HG02678 (cell line): ENCODE data around the gene GDF9.
"Not testable (repeated sequence)": the region's sequence is repeated elsewhere in the genome, so short reads cannot be mapped to it uniquely, and the experiment has no call there.

Experiments used
- ATAC-seq: cut with Tn5 transposase; IDR thresholded peaks from one replicate; pipeline ENCODE4 v1.9.1; 2021; ENCODE audit warnings: mild to moderate bottlenecking, moderate library complexity; ENCODE audit not compliant: unreplicated experiment

The GDF9 gene

GRCh38 chr5:132873119-132873929 is 7.1 kb upstream of the GDF9 start, which contains the start of gene LEAP2:
Gene LEAP2 (plus strand): TSS chr5:132873668. CDS start chr5:132873695, 27 bp downstream.
- no peak for ATAC-seq

- no peak for ATAC-seq
Measured at GRCh38 chr5:132872788-132873118, 6.5 kb upstream of the GDF9 start.

DNA sequence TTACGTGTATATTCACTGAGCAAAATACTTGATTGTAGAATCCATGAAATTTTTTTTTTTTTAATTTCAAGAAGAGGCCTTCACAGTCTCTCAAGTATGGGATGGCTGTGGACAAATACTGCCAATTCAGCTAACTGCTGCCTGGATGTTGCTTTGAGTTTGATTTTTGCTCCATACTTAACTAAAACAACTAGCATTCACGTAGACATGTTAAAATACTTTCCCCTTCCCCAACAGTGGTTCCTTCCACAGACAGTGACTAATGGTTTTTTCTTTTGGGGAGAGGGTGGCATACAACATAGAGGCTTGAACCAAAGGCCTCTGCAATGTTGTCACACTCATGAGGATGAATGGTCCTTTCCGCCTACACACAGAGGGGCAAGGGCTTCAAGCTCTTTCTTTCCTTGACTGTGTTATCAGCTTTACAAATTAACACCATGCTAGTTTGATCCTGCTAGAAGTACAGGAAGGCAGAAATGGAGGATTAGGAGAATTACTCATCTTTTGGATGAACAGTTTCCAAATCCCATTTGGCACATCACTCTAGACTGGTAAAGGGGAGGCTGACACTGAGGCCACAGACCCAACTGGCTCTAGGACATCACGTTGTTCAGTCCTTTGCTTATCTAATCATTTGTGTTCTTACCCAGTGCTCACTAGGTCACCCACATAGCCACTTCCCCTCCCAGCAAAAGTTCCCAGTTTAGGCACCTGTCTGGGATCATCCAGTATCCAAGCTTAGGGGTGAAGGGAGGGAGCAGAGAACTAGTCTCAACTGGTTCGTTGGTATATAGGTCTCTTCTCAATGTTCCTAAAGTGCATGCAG is 5.4 kb upstream of the GDF9 start:
- no peak for ATAC-seq

DNA sequence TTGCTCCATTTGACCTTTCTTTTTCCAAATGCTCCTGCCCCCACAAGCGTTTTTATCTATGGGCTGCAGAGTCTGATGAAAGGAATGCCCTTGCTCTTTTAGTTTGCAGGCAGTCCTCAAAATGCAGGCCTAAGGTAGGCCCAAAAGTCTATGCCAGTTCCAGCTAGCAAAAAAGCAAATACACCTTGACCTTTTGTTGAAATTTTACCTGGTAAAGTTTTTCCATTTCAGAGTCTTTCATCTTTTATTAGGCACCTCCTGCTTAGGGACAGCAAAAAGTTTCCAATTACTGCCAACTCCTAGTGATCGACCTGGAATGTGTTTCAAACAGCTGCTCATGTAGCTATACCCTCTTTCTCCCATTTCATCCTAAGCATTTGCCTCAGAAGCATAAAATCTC is 4.5 kb upstream of the GDF9 start:
- ATAC-seq = no peak

GRCh38 chr5:132868754-132869153 is 2.5 kb upstream of the GDF9 start:
- no peak for ATAC-seq

- peak; percentile 10 for ATAC-seq
Measured at GRCh38 chr5:132867046-132867451, 780 bp upstream of the GDF9 start.

DNA sequence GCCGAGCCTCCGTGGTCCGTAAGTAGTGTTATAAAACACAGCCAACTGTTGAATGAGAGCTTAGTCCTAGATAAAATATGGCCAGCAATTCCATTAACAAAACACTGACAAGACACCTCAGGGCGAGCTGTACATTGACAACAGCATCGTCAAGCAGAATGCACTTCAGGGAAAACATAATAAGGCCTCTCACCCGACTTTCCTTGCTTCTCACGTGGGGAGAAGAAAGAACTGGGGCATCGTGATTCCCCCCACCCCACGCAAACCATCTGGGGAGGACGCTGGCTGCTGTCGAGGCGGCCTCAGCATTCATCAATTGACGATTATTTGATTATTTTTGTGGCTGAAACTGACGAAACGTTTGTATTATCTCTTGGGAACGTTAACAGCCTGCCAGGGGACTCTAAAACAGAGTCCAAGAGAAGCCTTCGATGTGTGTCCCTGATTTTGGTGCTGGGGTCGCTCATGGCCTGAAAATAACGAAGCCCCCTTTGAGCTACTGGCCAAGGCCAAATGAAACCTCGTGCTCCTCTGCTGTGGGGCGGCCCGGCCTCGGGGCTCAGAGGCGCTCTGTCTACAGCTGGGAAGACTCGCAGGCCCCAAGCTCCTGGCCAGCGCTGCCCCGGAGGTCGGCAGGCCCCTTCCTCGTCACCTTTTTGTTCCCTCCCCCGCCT is 464 bp downstream of the GDF9 start:
- ATAC-seq = peak; percentile 30

GRCh38 chr5:132860742-132861141 is 5.5 kb downstream of the GDF9 start:
- no peak for ATAC-seq

DNA sequence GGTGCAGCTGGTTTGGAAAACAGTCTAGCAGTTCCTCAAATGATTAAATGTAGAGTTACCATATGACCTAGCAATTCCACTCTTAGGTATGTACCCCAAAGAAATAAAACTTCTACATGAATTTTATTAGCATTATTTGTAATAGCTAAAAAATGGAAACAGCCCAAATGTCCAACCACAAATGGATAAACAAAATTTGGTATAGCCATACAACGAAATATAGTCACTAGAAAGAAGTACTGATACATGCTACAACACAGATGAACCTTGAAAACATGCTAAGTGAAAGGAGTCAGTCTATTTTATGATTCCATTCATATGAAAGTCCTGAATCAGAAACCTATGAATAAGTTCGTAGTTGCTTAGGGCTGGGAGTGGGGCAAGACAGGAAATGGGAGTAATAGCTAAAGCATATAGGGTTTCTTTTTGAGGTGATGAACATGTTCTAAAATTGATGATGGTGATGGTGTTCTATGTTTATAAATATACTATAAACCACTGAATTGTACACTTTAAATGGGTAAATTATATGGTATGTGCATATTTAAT is 6.3 kb downstream of the GDF9 start:
- ATAC-seq = no peak

GRCh38 chr5:132856011-132856410 is 10.3 kb downstream of the GDF9 start:
- ATAC-seq = no peak

GRCh38 chr5:132854992-132855391 is 11.3 kb downstream of the GDF9 start:
- ATAC-seq = not testable (repeated sequence)

- no peak for ATAC-seq
Measured at GRCh38 chr5:132854301-132854700, 12.0 kb downstream of the GDF9 start.

DNA sequence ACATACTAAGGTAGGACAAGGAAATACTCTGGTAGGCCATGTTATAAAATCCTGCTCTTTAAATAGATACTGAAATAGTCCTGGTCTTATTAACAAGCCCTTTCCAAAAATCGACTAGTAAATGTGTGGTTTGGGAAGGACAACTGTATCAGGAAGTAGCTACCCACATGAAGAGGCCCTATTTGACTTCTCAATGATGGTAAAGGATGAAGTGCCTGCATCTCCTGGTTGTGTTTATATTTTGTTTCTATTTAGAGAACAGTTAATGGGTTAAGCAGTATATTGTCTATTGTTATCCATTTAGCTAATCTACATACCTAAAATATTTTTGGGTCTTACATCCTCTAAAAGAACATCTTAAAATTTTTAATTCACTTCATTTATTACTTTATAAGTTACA is 12.5 kb downstream of the GDF9 start:
- ATAC-seq = no peak

- ATAC-seq = no peak
Measured at GRCh38 chr5:132853323-132853722, 12.9 kb downstream of the GDF9 start.

DNA sequence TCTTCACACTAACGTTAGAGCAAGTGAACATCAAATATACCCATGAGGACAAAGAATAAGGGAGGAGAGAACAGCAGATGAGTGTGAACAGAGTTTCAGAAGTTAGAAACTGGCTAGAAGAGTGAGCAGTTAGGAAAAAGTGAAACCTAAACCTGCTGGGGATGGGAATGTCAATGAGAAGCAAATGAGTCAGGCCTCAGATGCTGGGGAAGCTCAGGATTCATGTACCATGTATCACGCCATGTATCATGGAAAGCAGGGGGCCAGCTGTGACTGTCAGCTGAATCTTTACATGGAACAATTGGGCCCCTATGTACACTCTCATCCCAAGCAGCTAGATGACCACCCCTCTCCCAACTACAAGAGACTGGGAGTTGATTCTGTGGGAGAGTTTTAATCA is 16.2 kb downstream of the GDF9 start:
- no peak for ATAC-seq

DNA sequence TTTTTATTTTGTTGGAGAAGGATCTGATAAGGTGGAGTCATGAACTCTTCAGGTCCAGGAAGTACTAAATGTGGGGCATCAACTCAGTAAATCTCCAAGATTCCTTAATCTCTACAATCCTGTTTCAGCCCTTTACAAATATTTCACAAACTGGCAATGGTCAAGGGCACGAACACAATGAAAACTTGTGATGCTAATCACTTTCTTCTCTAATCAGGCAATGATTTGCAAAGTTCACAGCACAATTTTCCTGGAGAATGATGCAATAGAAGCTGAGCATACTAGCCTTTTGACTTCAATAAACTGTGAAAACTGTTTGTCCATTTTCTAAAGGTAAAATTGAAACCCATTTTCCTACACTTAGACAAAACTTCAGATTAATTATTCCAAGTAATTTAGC is 16.9 kb downstream of the GDF9 start:
- no peak for ATAC-seq

GRCh38 chr5:132848270-132848669 is 18.0 kb downstream of the GDF9 start:
- no peak for ATAC-seq

GRCh38 chr5:132841305-132841704 is 25.0 kb downstream of the GDF9 start:
- ATAC-seq = no peak

- ATAC-seq = no peak
Measured at GRCh38 chr5:132840896-132841295, 25.4 kb downstream of the GDF9 start.

- no peak for ATAC-seq
Measured at GRCh38 chr5:132840313-132840712, 26.0 kb downstream of the GDF9 start.
